Astrocyte (in vitro differentiated cells and primary cell): Measurements from ENCODE around the gene BBS10. TPM values are rescaled to one million over a fixed set of nuclear protein-coding genes. Genes with fewer than 3 reads are reported as not detected.
"Not testable (repeated sequence)": the region's sequence is repeated elsewhere in the genome, so short reads cannot be mapped to it uniquely, and the experiment has no call there.

ENCODE experiments used
- DNase-seq: peaks from one replicate; pipeline ENCODE4 v3.0.0-alpha.2; 2010; ENCODE audit warnings: low read depth
- FAIRE-seq: peaks from 2 replicates; lab custom pipeline; 2011; peaks lifted over from hg19 to GRCh38; lab: Jason Lieb, UNC
- H2AFZ ChIP-seq: 2 replicates; pipeline ENCODE4 v1.6.0; 2012; ENCODE audit warnings: low read depth, low read length, inconsistent platforms
- H3K27ac ChIP-seq: 2 replicates; pipeline ENCODE4 v1.5.1; 2011; ENCODE audit warnings: low read depth, low read length, inconsistent platforms
- H3K27me3 ChIP-seq: 2 replicates; pipeline ENCODE4 v1.6.0; 2011; ENCODE audit warnings: low read length, inconsistent platforms; ENCODE audit not compliant: insufficient read depth
- H3K36me3 ChIP-seq: 2 replicates; pipeline ENCODE4 v1.5.1; 2011; ENCODE audit warnings: low read length, inconsistent platforms; ENCODE audit not compliant: insufficient read depth
- H3K4me1 ChIP-seq: 2 replicates; pipeline ENCODE4 v1.5.1; 2011; ENCODE audit warnings: low read length, inconsistent platforms; ENCODE audit not compliant: insufficient read depth
- H3K4me2 ChIP-seq: 2 replicates; pipeline ENCODE4 v1.6.0; 2012; ENCODE audit warnings: low read length, inconsistent platforms
- H3K4me3 ChIP-seq: 2 replicates; pipeline ENCODE4 v1.5.1; 2011; ENCODE audit warnings: low read depth, mild to moderate bottlenecking, low read length, inconsistent platforms; ENCODE audit not compliant: insufficient read depth
- H3K79me2 ChIP-seq: 2 replicates; pipeline ENCODE4 v1.6.0; 2012; ENCODE audit warnings: mild to moderate bottlenecking, low read length, inconsistent platforms; ENCODE audit not compliant: insufficient read depth
- H3K9ac ChIP-seq: 2 replicates; pipeline ENCODE4 v1.6.0; 2012; ENCODE audit warnings: mild to moderate bottlenecking, low read length, inconsistent platforms
- H3K9me3 ChIP-seq: 2 replicates; pipeline ENCODE4 v1.5.1; 2012; ENCODE audit warnings: low read depth, mild to moderate bottlenecking, low read length, inconsistent platforms; ENCODE audit not compliant: insufficient read depth
- H4K20me1 ChIP-seq: 2 replicates; pipeline ENCODE4 v1.6.0; 2012; ENCODE audit warnings: low read length, inconsistent platforms; ENCODE audit not compliant: insufficient read depth
- H3K27ac Mint-ChIP-seq: one replicate; pipeline ENCODE4 v1.8.0; 2021; ENCODE audit warnings: mild to moderate bottlenecking, mixed read lengths; ENCODE audit not compliant: unreplicated experiment
- H3K27me3 Mint-ChIP-seq: one replicate; pipeline ENCODE4 v1.8.0; 2021; ENCODE audit warnings: low read depth, mixed read lengths; ENCODE audit not compliant: unreplicated experiment
- H3K36me3 Mint-ChIP-seq: one replicate; pipeline ENCODE4 v1.8.0; 2021; ENCODE audit warnings: low read depth, mixed read lengths; ENCODE audit not compliant: unreplicated experiment
- H3K4me1 Mint-ChIP-seq: one replicate; pipeline ENCODE4 v1.8.0; 2021; ENCODE audit warnings: low read depth, mixed read lengths; ENCODE audit not compliant: unreplicated experiment
- H3K4me3 Mint-ChIP-seq: one replicate; pipeline ENCODE4 v1.8.0; 2021; ENCODE audit warnings: mild to moderate bottlenecking, moderate library complexity, mixed read lengths; ENCODE audit not compliant: unreplicated experiment
- H3K9me3 Mint-ChIP-seq: one replicate; pipeline ENCODE4 v1.8.0; 2021; ENCODE audit warnings: mild to moderate bottlenecking, mixed read lengths; ENCODE audit not compliant: unreplicated experiment
- EZH2 ChIP-seq: IDR thresholded peaks from 2 replicates; pipeline ENCODE4 v1.6.1; 2012; ENCODE audit warnings: mild to moderate bottlenecking, low read length, inconsistent platforms; ENCODE audit not compliant: insufficient read depth
- total RNA-seq: library from RNA; stranded (reverse); gene quantifications from 2 replicates; pipeline ENCODE4 v1.2.1, GENCODE V29; 2021
- TF ChIP-seq, protein P1 (sequence below): IDR thresholded peaks from 2 replicates; pipeline ENCODE4 v1.5.1; 2011; ENCODE audit warnings: low read depth, mild to moderate bottlenecking, inconsistent platforms, low read length, moderate library complexity; ENCODE audit not compliant: insufficient read depth

Gene BBS10
- total RNA-seq, 1 donor from 2014 or later, result 9.8 TPM

DNA sequence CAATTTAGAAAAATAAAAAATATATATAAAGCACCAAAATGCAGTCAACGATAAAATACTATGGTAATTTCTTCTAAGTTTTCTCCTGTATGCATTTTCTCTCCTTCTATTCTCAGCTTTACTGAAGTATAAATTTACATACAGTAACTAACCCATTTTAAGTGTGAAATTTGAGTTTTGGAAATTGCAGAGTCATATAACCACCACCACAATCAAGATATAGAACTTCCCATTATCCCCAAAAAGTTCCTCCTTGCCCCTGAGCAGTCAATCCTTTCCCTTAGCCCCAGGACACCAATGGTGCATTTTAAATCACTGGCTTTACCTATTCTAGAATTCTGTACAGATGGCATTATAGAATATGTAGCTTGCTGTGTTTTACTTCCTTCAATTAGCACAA is 31.0 kb upstream of the BBS10 start:
- H3K4me1 Mint-ChIP-seq, result peaks cover 15% of the 10 kb centered on the region
- peaks cover 20% of the 10 kb centered on the region for H3K36me3 Mint-ChIP-seq
- H3K9me3 Mint-ChIP-seq, result no peaks in the 10 kb centered on the region

DNA sequence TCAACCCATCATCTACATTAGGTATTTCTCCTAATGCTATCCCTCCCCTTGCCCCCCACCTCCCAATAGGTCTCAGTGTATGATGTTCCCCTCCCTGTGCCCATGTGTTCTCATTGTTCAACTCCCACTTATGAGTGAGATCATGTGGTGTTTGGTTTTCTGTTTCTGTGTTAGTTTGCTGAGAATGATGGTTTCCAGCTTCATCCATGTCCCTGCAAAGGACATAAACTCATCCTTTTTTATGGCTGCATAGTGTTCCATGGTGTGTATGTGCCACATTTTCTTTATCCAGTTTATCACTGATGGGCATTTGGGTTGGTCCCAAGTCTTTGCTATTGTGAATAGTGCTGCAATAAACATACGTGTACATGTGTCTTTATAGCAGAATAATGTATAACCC is 28.7 kb upstream of the BBS10 start:
- not testable (repeated sequence) for H3K9me3 ChIP-seq, FAIRE-seq, H3K27ac ChIP-seq, H3K27ac Mint-ChIP-seq, H2AFZ ChIP-seq, H3K4me2 ChIP-seq, H3K4me3 ChIP-seq, H3K36me3 ChIP-seq, DNase-seq, H4K20me1 ChIP-seq, H3K4me1 ChIP-seq, H3K9me3 Mint-ChIP-seq, H3K4me3 Mint-ChIP-seq, H3K9ac ChIP-seq, H3K27me3 Mint-ChIP-seq, H3K27me3 ChIP-seq, H3K79me2 ChIP-seq
- Mint-ChIP-seq H3K36me3 (peaks cover 19% of the 10 kb centered on the region), H3K4me1 (peaks cover 23% of the 10 kb centered on the region)

More for the DNA sequence above, 31.0 kb upstream of the BBS10 start:
- Histone ChIP-seq H3K4me3 (no peak overlapping the region), H3K4me1 (no peaks in the 10 kb centered on the region), H4K20me1 (no peaks in the 10 kb centered on the region), H3K9ac (no peak overlapping the region), H3K27me3 (no peaks in the 10 kb centered on the region), H3K27ac (no peak overlapping the region), H3K79me2 (no peaks in the 10 kb centered on the region), H3K36me3 (peaks cover 6% of the 10 kb centered on the region), H3K4me2 (no peak overlapping the region), H2AFZ (no peak overlapping the region), H3K9me3 (no peaks in the 10 kb centered on the region)
- Mint-ChIP-seq H3K27me3 (no peaks in the 10 kb centered on the region), H3K4me3 (no peak overlapping the region), H3K27ac (no peak overlapping the region)
- no peak for DNase-seq
- no peak for FAIRE-seq
- TF ChIP-seq, protein P1, sequence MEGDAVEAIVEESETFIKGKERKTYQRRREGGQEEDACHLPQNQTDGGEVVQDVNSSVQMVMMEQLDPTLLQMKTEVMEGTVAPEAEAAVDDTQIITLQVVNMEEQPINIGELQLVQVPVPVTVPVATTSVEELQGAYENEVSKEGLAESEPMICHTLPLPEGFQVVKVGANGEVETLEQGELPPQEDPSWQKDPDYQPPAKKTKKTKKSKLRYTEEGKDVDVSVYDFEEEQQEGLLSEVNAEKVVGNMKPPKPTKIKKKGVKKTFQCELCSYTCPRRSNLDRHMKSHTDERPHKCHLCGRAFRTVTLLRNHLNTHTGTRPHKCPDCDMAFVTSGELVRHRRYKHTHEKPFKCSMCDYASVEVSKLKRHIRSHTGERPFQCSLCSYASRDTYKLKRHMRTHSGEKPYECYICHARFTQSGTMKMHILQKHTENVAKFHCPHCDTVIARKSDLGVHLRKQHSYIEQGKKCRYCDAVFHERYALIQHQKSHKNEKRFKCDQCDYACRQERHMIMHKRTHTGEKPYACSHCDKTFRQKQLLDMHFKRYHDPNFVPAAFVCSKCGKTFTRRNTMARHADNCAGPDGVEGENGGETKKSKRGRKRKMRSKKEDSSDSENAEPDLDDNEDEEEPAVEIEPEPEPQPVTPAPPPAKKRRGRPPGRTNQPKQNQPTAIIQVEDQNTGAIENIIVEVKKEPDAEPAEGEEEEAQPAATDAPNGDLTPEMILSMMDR, result no peak
- no peak for TF ChIP-seq EZH2

DNA sequence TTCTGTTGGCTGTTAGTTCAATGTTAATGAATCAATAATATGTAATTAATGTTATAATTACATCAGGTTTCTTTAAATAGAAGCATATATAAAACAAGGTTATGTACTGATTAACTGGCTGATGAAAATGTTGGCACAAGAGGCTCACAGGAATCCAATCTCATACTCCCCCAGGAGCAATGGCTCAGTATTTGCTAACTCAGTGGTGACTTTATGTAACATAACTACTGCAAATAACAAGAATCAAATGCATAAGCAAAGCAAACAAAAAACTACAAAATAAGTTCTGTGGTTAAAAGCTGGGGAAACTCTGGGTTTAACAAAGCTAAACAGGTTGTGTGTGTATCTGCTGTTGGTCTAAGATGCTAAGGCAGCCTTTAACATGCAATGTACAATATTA is 27.7 kb upstream of the BBS10 start:
- H3K27ac ChIP-seq, result no peak overlapping the region
- H3K9me3 Mint-ChIP-seq, result no peaks in the 10 kb centered on the region
- H3K4me2 ChIP-seq, result no peak overlapping the region
- H3K9ac ChIP-seq, result no peak overlapping the region
- peaks cover 6% of the 10 kb centered on the region for H3K36me3 ChIP-seq
- H3K4me1 Mint-ChIP-seq, result peaks cover 24% of the 10 kb centered on the region
- H3K4me1 ChIP-seq, result no peaks in the 10 kb centered on the region
- H3K4me3 Mint-ChIP-seq, result no peak overlapping the region
- H3K4me3 ChIP-seq, result no peak overlapping the region
- DNase-seq (no peak), FAIRE-seq (no peak)
- H3K27ac Mint-ChIP-seq, result no peak overlapping the region
- no peaks in the 10 kb centered on the region for H3K9me3 ChIP-seq
- H3K36me3 Mint-ChIP-seq, result peaks cover 19% of the 10 kb centered on the region
- no peaks in the 10 kb centered on the region for H4K20me1 ChIP-seq
- no peaks in the 10 kb centered on the region for H3K79me2 ChIP-seq
- TF ChIP-seq EZH2, result no peak
- TF ChIP-seq, protein P1, result no peak
- H3K27me3 ChIP-seq, result no peaks in the 10 kb centered on the region
- H2AFZ ChIP-seq, result no peak overlapping the region
- H3K27me3 Mint-ChIP-seq, result no peaks in the 10 kb centered on the region
